Mesangial cell (primary cell): ENCODE results near the gene ERN2. TPM values are rescaled to one million over a fixed set of nuclear protein-coding genes. Genes with fewer than 3 reads are reported as not detected.

Source experiments
- total RNA-seq: library from RNA; depleted of rRNA; stranded (reverse); fragments of >200 nt; gene quantifications from 2 replicates; pipeline ENCODE4 v1.2.3, GENCODE V29; 2015

ERN2 gene
- 0.38 TPM in 1 of 2 replicates, not detected in the other for total RNA-seq

GRCh38 chr16:23712976-23713375, at the start of gene ERN2:
ERN2 (minus strand) TSS chr16:23713222; CDS start chr16:23713187, 35 bp downstream.

GRCh38 chr16:23754594-23755483, 41.8 kb upstream of the ERN2 start, which contains the start of gene CHP2:
CHP2 (plus strand) TSS chr16:23755026; CDS start chr16:23755050, 24 bp downstream.

GRCh38 chr16:23678430-23679273, 34.4 kb downstream of the ERN2 start, which contains the start of gene PLK1:
PLK1 (plus strand) TSS chr16:23678889; CDS start chr16:23678933, 44 bp downstream.

GRCh38 chr16:23640931-23641765, 71.9 kb downstream of the ERN2 start, which contains the start of the genes DCTN5 and PALB2:
DCTN5 (plus strand) TSS chr16:23641466; CDS start chr16:23641543, 77 bp downstream.
PALB2 (minus strand) TSS chr16:23641310; CDS start chr16:23641157, 153 bp downstream.

Other genes with a start within 250 kb of the ERN2 start
- gene GGA2, start 202.7 kb downstream of the ERN2 start, total RNA-seq = 27.7 and 48.4 TPM in 2 replicates
- gene EARS2, start 155.9 kb downstream of the ERN2 start, total RNA-seq = 23.3 and 49.9 TPM in 2 replicates
- gene UBFD1, start 155.5 kb downstream of the ERN2 start, total RNA-seq = 88.2 and 91.0 TPM in 2 replicates
- 104 and 151 TPM in 2 replicates for gene NDUFAB1, start 116.9 kb downstream of the ERN2 start, total RNA-seq
- 6.5 and 7.0 TPM in 2 replicates for gene PALB2, start 71.9 kb downstream of the ERN2 start, total RNA-seq
- 29.2 and 35.7 TPM in 2 replicates for gene DCTN5, start 71.8 kb downstream of the ERN2 start, total RNA-seq
- 10.8 and 207 TPM in 2 replicates for gene PLK1, start 34.3 kb downstream of the ERN2 start, total RNA-seq
- gene CHP2, start 41.8 kb upstream of the ERN2 start, total RNA-seq = 0.13 TPM in 1 of 2 replicates, not detected in the other
- gene PRKCB, start 122.8 kb upstream of the ERN2 start, total RNA-seq = not detected in 2 replicates